Head of caudate nucleus (tissue), 42 donors: ENCODE results near the gene TNFSF8.

Source experiments
- DNase-seq, 42 donors: peaks; one replicate each; pipeline versions ENCODE4 v3.0.0 to v3.0.0-alpha.2; 2020 to 2021; ENCODE audit warnings: mixed read lengths in 7 of 42
- intact Hi-C: fragments of 100-400 bp; cut with DNase I; formaldehyde crosslinking; loops from one replicate; pipeline ENCODE4 v1.15.0; 2022

Gene TNFSF8

GRCh38 chr9:114854736-114855355, 75.5 kb downstream of the TNFSF8 start:
- intact Hi-C loops: no loop called here
- no peak for DNase-seq

- no peak for DNase-seq
- intact Hi-C loops: no loop called here
These were observed 77.1 kb downstream of the TNFSF8 start for GRCh38 chr9:114853071-114853855.

- intact Hi-C loops: no loop called here
- DNase-seq: peak in 4 of 42 donors; percentile 4 to 12 (median 10)
These were observed 78.3 kb downstream of the TNFSF8 start for GRCh38 chr9:114852050-114852594.

GRCh38 chr9:114851306-114851705, 79.1 kb downstream of the TNFSF8 start:
- DNase-seq: peak in 1 of 42 donors; percentile 2
- intact Hi-C loops: no loop called here
